Activated naive CD4-positive, alpha-beta T cell treated with anti-CD3 and anti-CD28 coated beads, Interleukin-2, amount 50 U/mL, for 72 hours (primary cell): ENCODE results near the gene PRSS57. TPM values are rescaled to one million over a fixed set of nuclear protein-coding genes. Genes with fewer than 3 reads are reported as not detected.

Experiments
- ATAC-seq, 2 donors: fragments of 150-1000 bp; cut with Tn5 transposase; 2 replicates each; pipeline ENCODE4 v1.10.0; 2021; ENCODE audit warnings: mild to moderate bottlenecking in 2 of 2, moderate library complexity in 2 of 2
- DNase-seq, 2 donors: peaks; one replicate each; pipeline ENCODE4 v3.0.0; 2021 to 2022; ENCODE audit warnings: low spot score in 2 of 2
- H3K27ac Mint-ChIP-seq, 2 donors: one replicate each; pipeline ENCODE4 v1.8.0; 2022; ENCODE audit warnings: mild to moderate bottlenecking in 2 of 2, mixed read lengths in 2 of 2
- H3K36me3 Mint-ChIP-seq, 2 donors: one replicate each; pipeline ENCODE4 v1.8.0; 2022; ENCODE audit warnings: mixed read lengths in 2 of 2
- H3K9me3 Mint-ChIP-seq, 2 donors: one replicate each; pipeline ENCODE4 v1.8.0; 2022; ENCODE audit warnings: mixed read lengths in 2 of 2
- total RNA-seq, 2 donors: library from RNA; stranded (reverse); gene quantifications; one replicate each; pipeline ENCODE4 v1.2.3, GENCODE V29; 2022

PRSS57 gene
- total RNA-seq, 2 donors from 2014 or later = not detected

GRCh38 chr19:663682-664117 lies 31.6 kb downstream of the PRSS57 start:
- DNase-seq (peak in 1 of 2 donors; percentile 31), ATAC-seq (no peak)
- peaks cover 18 to 19% of the 10 kb centered on the region in 2 donors for H3K36me3 Mint-ChIP-seq
- no peaks in the 10 kb centered on the region for H3K9me3 Mint-ChIP-seq
- peak overlapping the region; percentile 84 to 95 for H3K27ac Mint-ChIP-seq

GRCh38 chr19:662962-663681 lies 32.1 kb downstream of the PRSS57 start, which contains the start of gene RNF126:
Gene RNF126, minus strand, starts transcription at chr19:663214. Its CDS starts 93 bp downstream, at chr19:663121.
- Mint-ChIP-seq H3K27ac (peak within 1 kb of the TSS; percentile 98), H3K36me3 (peaks cover 18 to 19% of the 10 kb centered on the region in 2 donors), H3K9me3 (no peaks in the 10 kb centered on the region)
- peak; percentile 47 to 63 for ATAC-seq
- DNase-seq = peak; percentile 88 to 90

GRCh38 chr19:662207-662961 lies 32.9 kb downstream of the PRSS57 start:
- peak overlapping the region; percentile 98 for H3K27ac Mint-ChIP-seq
- peak; percentile 23 to 47 for ATAC-seq
- H3K36me3 Mint-ChIP-seq = peaks cover 18 to 19% of the 10 kb centered on the region in 2 donors
- peak in 1 of 2 donors; percentile 73 for DNase-seq
- no peaks in the 10 kb centered on the region for H3K9me3 Mint-ChIP-seq

GRCh38 chr19:661427-662196 lies 33.6 kb downstream of the PRSS57 start:
- DNase-seq = peak in 1 of 2 donors; percentile 67
- H3K9me3 Mint-ChIP-seq = no peaks in the 10 kb centered on the region
- peak; percentile 54 to 56 for ATAC-seq
- peak overlapping the region; percentile 98 for H3K27ac Mint-ChIP-seq
- peaks cover 18 to 19% of the 10 kb centered on the region in 2 donors for H3K36me3 Mint-ChIP-seq

GRCh38 chr19:660793-661426 lies 34.3 kb downstream of the PRSS57 start:
- peak; percentile 1 to 3 for ATAC-seq
- no peaks in the 10 kb centered on the region for H3K9me3 Mint-ChIP-seq
- no peak for DNase-seq

GRCh38 chr19:658916-659839 lies 36.1 kb downstream of the PRSS57 start:
- ATAC-seq (no peak), DNase-seq (no peak)
- peak overlapping the region; percentile 98 for H3K27ac Mint-ChIP-seq
- no peaks in the 10 kb centered on the region for H3K9me3 Mint-ChIP-seq
- peaks cover 18 to 30% of the 10 kb centered on the region in 2 donors for H3K36me3 Mint-ChIP-seq

More at GRCh38 chr19:660793-661426, 34.3 kb downstream of the PRSS57 start:
- Mint-ChIP-seq H3K36me3 (peaks cover 18 to 24% of the 10 kb centered on the region in 2 donors), H3K27ac (peak overlapping the region; percentile 98)

GRCh38 chr19:658059-658839 lies 37.0 kb downstream of the PRSS57 start:
- ATAC-seq (no peak), DNase-seq (no peak)
- H3K27ac Mint-ChIP-seq = peak overlapping the region; percentile 44 to 70
- H3K9me3 Mint-ChIP-seq = no peaks in the 10 kb centered on the region
- H3K36me3 Mint-ChIP-seq = peaks cover 18 to 30% of the 10 kb centered on the region in 2 donors

GRCh38 chr19:657611-658010 lies 37.6 kb downstream of the PRSS57 start:
- Mint-ChIP-seq H3K27ac (peak overlapping the region; percentile 14 to 70), H3K9me3 (no peaks in the 10 kb centered on the region), H3K36me3 (peaks cover 18 to 30% of the 10 kb centered on the region in 2 donors)
- no peak for DNase-seq
- no peak for ATAC-seq

GRCh38 chr19:656751-657559 lies 38.3 kb downstream of the PRSS57 start:
- H3K27ac Mint-ChIP-seq = peak overlapping the region; percentile 14 to 70
- DNase-seq (no peak), ATAC-seq (no peak)
- peaks cover 17 to 29% of the 10 kb centered on the region in 2 donors for H3K36me3 Mint-ChIP-seq
- no peaks in the 10 kb centered on the region for H3K9me3 Mint-ChIP-seq

- DNase-seq = no peak
- Mint-ChIP-seq H3K9me3 (no peaks in the 10 kb centered on the region), H3K27ac (peak overlapping the region; percentile 70 to 88), H3K36me3 (peaks cover 9 to 16% of the 10 kb centered on the region in 2 donors)
- no peak for ATAC-seq
Observed at GRCh38 chr19:655691-656090, 39.6 kb downstream of the PRSS57 start.

- H3K27ac Mint-ChIP-seq = no peak overlapping the region
- peaks cover 0 to 12% of the 10 kb centered on the region in 2 donors for H3K36me3 Mint-ChIP-seq
- DNase-seq (no peak), ATAC-seq (no peak)
- no peaks in the 10 kb centered on the region for H3K9me3 Mint-ChIP-seq
Observed at GRCh38 chr19:653425-653824, 41.8 kb downstream of the PRSS57 start.

- H3K36me3 Mint-ChIP-seq = peaks cover 0 to 12% of the 10 kb centered on the region in 2 donors
- DNase-seq (no peak), ATAC-seq (no peak)
- no peak overlapping the region for H3K27ac Mint-ChIP-seq
- H3K9me3 Mint-ChIP-seq = no peaks in the 10 kb centered on the region
Observed at GRCh38 chr19:652467-653389, 42.5 kb downstream of the PRSS57 start.

GRCh38 chr19:651991-652390 lies 43.3 kb downstream of the PRSS57 start:
- H3K36me3 Mint-ChIP-seq = peaks cover 0 to 12% of the 10 kb centered on the region in 2 donors
- no peak for DNase-seq
- H3K9me3 Mint-ChIP-seq = no peaks in the 10 kb centered on the region
- ATAC-seq = no peak
- no peak overlapping the region for H3K27ac Mint-ChIP-seq
